DMS53 treated with DMSO at 0.1 percent for 48 hours (cell line): ENCODE measurements around the gene ABCB9.
"Not testable (repeated sequence)": the region's sequence is repeated elsewhere in the genome, so short reads cannot be mapped to it uniquely, and the experiment has no call there.

Experiments
- DNase-seq: peaks from one replicate; lab custom pipeline; 2025; ENCODE audit not compliant: unreplicated experiment; lab: John Stamatoyannopoulos, UW

The ABCB9 gene

GRCh38 chr12:122903693-122904034 is 62.6 kb downstream of the ABCB9 start:
- DNase-seq = no peak

DNA sequence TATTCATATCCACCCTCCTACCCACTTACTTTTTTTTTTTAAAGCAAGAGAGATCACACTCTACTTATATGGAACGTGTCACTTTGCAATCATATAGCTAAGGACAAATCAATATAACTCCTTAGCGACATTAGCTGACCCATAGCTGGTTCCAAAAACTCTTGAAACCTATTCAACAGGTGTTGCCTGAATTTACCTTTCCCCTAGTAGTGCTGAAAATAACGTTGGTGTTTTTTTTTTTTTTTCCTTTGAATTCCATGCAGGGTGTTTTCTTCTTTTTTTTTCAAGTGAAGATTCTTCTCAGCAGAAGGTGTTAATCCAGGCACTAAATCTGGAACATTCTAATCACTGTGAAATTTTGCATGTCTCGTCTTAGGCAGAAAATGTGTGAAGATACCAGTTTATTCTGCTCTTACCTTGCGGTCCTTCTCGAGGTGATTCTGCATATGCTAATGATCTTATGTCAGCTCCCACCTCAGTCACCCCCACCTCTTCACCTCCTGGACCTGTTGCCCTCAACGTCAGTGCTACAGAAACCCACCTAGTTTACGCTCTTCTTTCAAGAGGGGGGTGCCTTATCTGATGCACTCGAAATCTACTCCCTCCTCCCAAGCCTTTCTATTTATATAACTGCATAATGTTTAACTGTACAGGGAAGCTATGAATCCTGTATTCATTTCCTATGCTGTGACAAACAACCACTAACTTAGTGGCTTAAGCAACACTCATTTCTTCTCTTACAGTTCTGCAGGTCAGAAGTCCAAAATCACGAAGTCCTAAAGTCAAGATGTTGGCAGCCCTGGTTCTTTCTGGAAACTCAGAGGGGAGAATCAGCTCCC is 63.2 kb downstream of the ABCB9 start:
- no peak for DNase-seq

GRCh38 chr12:122899887-122900286 is 66.4 kb downstream of the ABCB9 start:
- no peak for DNase-seq

DNA sequence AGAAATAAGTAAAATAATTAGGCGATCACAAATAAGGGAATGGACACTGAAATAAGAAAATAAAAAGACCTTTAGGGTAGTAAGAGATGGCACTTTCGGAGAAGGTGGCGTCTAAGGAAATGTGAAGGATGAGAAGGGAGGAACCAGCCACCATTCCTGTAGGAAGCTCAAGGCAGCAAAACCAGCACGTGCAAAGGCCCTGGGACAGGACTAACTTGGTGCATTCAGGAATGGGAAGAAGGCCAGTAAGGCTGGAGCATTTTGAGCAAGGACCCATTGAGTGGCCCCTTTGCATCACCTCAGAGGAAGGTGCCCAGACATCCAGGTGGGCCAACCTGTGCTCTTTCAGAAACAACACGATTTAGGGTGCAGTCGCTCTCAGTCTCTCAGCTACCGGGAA is 69.6 kb downstream of the ABCB9 start:
- DNase-seq = no peak

DNA sequence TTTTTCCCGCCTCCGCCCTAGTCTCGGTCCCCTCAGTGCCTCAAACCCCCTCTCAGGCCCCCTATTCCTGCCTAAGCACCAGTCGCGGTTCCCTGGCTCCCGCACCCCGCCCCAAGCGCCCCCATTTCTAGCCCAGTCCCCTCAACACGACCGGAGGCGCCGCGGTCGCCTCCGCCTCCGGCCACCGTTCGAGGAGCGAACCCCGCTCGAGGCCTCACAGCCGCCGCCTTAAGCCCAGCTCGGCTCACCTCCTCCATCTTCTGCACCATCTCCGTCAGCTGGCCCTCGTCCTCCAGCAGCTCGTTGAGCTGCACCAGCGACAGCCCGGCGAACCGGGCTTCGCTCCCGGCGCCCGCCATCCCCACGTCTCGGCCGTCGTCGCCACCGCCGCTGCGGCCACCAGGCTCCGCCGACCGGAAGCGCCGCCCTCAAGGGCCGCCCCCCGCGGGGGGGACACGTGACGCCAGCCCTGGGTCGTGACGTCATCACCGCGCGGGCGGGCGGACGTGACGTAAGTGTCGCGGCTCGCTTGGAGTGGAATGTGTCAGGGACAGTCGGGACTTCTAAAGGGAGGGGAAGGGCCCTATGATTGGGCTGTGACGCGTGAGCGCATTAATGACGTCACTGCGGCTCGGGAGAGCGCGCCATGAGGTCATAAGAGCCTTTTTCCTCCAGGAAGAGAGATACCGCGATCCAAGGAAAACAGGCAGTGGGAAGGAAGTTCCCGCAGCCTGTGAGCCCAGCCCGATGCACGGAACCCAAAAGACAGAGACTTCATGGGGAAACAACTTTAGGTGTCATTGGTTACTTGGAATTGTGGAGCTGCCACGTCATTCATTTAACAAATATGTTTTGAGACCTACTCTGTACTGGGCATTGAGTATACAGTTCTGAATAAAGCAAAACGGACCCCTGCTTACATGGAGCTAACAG is 70.3 kb downstream of the ABCB9 start, which contains the start of gene VPS37B:
Gene VPS37B (minus strand): TSS at position 421 of the 933 bp plus-strand sequence. CDS start 62 bp downstream, at position 359.
- DNase-seq = peak; percentile 33

DNA sequence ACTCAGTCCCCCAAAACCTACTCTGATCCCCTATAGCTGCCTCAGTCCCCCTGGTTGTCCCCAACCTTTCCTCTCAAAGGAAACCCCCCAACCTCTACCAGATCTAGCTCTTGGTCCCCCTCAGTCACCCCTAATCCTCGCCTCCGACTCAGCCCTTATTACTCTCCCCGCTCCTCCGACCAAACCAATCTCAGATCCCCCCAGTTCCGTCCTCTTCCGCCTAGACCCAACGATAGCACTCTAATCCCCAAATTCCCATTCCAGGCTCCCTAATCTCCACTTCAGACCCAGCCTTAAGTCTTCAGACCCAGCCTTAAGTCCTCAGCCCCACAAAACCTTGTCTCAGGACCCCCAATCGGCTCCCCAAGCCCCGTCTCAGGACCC is 71.0 kb downstream of the ABCB9 start:
- DNase-seq = no peak

- DNase-seq = no peak
Observed at GRCh38 chr12:122894193-122895121, 71.8 kb downstream of the ABCB9 start.

GRCh38 chr12:122893208-122894153 is 72.8 kb downstream of the ABCB9 start:
- no peak for DNase-seq

DNA sequence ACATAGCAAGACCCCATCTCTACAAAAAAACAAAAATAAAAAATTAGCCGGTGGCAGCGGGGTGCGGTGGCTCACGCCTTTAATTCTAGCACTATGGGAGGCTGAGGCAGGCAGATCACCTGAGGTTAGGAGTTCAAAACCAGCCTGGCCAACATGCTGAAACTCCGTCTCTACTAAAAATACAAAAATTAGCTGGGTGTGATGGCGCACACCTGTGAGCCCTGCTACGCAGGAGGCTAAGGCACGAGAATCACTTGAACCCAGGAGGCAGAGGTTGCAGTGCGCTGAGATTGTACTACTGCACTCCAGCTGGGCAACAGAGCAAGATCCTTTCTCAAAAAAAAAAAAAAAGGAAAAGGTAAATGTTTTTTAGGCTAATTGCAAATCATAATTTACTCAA is 73.5 kb downstream of the ABCB9 start:
- not testable (repeated sequence) for DNase-seq

DNA sequence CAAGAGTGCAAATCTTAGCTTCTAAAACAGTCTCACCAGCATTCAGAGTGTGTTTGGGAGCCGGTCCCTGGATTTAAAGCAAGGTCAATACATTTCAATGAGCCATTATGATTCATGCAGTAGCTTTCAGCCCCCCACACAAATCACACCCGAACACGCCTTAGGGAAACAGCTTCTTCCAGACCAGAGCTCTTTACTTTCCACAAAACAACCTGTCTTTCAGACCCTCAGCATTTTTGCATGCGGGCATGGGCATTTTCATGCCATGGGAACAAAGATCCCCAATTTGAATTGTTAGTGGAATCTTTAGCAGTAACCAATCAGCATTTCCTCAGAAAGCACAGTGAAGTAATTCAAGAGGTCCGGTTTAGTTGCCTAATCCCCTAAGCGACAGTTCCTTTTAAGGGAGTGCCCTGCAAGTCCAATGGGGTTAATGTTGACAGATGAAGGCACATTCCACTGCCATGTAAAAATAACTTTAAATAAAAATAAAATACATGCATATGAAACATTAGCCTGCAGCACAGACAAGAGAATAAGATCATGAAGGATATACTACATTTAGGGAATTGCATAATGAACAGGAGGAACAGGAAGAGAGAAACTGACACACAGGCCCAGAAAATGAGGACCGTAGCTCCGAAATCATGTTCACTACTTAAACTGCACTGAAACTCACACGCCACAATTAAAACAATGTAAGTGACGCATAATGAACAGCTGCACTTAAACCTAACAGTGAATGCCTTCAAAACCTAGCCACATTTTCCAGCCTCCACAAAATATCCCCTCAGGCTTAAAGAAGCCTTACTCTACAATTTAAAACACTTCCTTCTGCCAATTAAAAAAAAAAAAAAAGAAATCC is 74.4 kb downstream of the ABCB9 start:
- DNase-seq = no peak

GRCh38 chr12:122889761-122890520 is 76.3 kb downstream of the ABCB9 start:
- DNase-seq = no peak

GRCh38 chr12:122888232-122888752 is 78.0 kb downstream of the ABCB9 start:
- DNase-seq = peak; percentile 23

DNA sequence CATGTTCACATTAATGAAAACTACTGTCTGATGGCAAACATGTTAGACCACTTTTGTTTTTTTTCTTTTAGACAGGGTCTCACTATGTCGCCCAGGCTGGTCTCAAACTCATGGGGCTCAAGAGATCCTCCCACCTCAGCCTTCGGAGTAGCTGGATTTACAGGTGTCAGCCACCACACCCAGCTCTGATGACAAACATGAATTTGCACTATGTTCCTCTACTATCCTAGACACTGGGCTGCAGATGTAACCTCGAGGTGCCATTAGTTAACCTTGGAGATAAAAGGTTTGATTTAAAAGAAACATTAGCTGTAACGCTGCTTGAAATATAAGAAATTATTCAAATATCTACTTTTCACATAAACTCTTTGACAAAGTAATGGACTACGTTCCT is 78.4 kb downstream of the ABCB9 start:
- no peak for DNase-seq

- no peak for DNase-seq
Observed at GRCh38 chr12:122886851-122887818, 79.1 kb downstream of the ABCB9 start.

DNA sequence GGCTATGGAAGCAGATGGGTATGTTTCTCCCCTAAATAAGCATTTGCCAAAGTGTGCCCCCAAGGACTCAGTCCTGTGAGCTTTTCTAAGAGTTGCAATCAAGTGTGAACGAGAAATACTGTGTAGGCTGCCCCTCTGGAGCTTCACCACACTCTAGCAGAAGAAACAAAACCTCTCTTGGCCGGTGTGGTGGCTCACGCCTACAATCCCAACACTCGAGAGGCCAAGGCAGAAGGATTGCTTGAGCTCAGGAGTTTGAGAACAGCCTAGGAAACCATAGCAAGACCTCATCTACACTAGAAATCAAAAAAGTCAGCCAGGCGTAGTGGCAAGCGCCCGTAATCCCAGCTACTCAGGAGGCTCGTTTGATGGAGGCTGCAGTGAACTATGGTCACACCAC is 80.1 kb downstream of the ABCB9 start:
- DNase-seq = no peak

DNA sequence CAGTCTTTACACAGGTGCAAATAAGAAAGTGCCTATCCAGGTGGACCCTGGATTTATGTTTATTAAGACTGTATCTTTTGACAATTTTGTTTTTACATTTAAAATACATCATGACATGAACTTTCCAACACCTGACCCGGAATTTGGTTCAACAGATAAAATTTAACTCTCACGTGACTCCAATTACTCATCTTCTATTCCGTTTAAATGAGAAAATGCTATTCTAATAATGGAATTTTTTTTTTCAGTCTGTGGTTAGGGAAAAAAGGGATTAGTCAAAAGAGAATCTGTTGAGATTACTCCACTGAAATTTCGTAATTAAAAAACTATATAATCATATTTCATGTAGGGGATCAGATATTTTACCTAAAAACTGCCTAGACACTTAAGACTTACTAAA is 81.4 kb downstream of the ABCB9 start:
- no peak for DNase-seq
